ENCODE data around the gene FNDC3A.
"Not testable (repeated sequence)": the region's sequence is repeated elsewhere in the genome, so short reads cannot be mapped to it uniquely, and the experiment has no call there.

The FNDC3A gene

GRCh38 chr13:48990900-48991299 is 15.2 kb downstream of the FNDC3A start:
- TF ChIP-seq, protein P1, sequence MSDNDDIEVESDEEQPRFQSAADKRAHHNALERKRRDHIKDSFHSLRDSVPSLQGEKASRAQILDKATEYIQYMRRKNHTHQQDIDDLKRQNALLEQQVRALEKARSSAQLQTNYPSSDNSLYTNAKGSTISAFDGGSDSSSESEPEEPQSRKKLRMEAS (IDR thresholded peaks at IDR 0.05; ENCODE audit: low read depth, low read length), result no peak
- no peak for TF ChIP-seq POLR2A (IDR thresholded peaks at IDR 0.05; ENCODE audit: extremely low read depth, insufficient read length)
- TF ChIP-seq, protein P2, sequence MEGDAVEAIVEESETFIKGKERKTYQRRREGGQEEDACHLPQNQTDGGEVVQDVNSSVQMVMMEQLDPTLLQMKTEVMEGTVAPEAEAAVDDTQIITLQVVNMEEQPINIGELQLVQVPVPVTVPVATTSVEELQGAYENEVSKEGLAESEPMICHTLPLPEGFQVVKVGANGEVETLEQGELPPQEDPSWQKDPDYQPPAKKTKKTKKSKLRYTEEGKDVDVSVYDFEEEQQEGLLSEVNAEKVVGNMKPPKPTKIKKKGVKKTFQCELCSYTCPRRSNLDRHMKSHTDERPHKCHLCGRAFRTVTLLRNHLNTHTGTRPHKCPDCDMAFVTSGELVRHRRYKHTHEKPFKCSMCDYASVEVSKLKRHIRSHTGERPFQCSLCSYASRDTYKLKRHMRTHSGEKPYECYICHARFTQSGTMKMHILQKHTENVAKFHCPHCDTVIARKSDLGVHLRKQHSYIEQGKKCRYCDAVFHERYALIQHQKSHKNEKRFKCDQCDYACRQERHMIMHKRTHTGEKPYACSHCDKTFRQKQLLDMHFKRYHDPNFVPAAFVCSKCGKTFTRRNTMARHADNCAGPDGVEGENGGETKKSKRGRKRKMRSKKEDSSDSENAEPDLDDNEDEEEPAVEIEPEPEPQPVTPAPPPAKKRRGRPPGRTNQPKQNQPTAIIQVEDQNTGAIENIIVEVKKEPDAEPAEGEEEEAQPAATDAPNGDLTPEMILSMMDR (IDR thresholded peaks at IDR 0.05; ENCODE audit: low read depth, low read length), result no peak
- no peak for TF ChIP-seq MYC (IDR thresholded peaks at IDR 0.05; ENCODE audit: low read depth, low read length)
- DNase-seq (ENCODE audit: low read depth), result no peak
- no peak overlapping the region for H3K4me3 ChIP-seq (ENCODE audit: low read depth, low read length)

DNA sequence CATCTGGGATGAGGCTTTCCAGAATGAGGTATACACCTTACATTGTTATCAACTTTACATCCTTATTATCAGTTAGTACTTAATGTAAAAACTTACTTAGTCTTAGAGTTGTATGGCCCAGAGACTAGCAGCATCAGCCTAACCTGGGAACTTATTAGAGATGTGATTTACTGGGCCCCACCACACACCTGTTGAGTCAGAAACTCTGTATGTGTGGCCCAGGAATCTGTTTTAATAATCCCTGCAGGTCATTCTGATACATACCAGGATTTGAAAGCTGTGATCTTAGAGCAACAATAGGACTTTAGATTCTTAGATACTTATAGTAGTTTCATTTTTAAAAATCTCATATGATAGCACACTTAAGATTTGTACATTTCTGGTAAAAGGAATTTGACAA is 17.4 kb downstream of the FNDC3A start:
- TF ChIP-seq, protein P2 (IDR thresholded peaks at IDR 0.05; ENCODE audit: low read depth, low read length), result no peak
- TF ChIP-seq, protein P1 (IDR thresholded peaks at IDR 0.05; ENCODE audit: low read depth, low read length), result no peak
- TF ChIP-seq MYC (IDR thresholded peaks at IDR 0.05; ENCODE audit: low read depth, low read length) (no peak), POLR2A (IDR thresholded peaks at IDR 0.05; ENCODE audit: extremely low read depth, insufficient read length) (no peak)
- no peak overlapping the region for H3K4me3 ChIP-seq (ENCODE audit: low read depth, low read length)
- no peak for DNase-seq (ENCODE audit: low read depth)

DNA sequence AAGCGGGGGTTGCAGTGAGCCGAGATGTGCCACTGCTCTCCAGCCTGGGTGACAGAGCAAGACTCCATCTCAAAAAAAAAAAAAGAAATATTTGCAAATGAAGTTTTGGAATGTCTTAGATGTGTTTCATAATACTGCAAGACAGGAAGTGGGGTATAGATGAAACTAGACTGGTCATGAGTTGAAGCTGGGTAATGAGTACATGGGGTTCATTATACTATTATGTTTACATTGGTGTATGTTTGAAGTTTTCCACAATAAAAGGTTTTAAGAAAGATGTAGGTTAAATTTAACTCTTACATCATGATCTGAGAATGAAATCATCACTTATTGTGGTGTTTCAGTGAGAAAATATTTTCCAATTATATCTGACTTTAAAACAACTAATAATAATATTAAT is 19.0 kb downstream of the FNDC3A start:
- DNase-seq (ENCODE audit: low read depth), result peak; percentile 24
- no peak overlapping the region for H3K4me3 ChIP-seq (ENCODE audit: low read depth, low read length)
- TF ChIP-seq MYC (IDR thresholded peaks at IDR 0.05; ENCODE audit: low read depth, low read length) (no peak), POLR2A (IDR thresholded peaks at IDR 0.05; ENCODE audit: extremely low read depth, insufficient read length) (no peak)
- TF ChIP-seq, protein P2 (IDR thresholded peaks at IDR 0.05; ENCODE audit: low read depth, low read length), result no peak
- TF ChIP-seq, protein P1 (IDR thresholded peaks at IDR 0.05; ENCODE audit: low read depth, low read length), result no peak

GRCh38 chr13:48998641-48999292 is 23.1 kb downstream of the FNDC3A start:
- no peak for TF ChIP-seq POLR2A (IDR thresholded peaks at IDR 0.05; ENCODE audit: extremely low read depth, insufficient read length)
- TF ChIP-seq, protein P2 (IDR thresholded peaks at IDR 0.05; ENCODE audit: low read depth, low read length), result no peak
- no peak for TF ChIP-seq MYC (IDR thresholded peaks at IDR 0.05; ENCODE audit: low read depth, low read length)
- TF ChIP-seq, protein P1 (IDR thresholded peaks at IDR 0.05; ENCODE audit: low read depth, low read length), result no peak
- no peak overlapping the region for H3K4me3 ChIP-seq (ENCODE audit: low read depth, low read length)
- DNase-seq (ENCODE audit: low read depth), result no peak

DNA sequence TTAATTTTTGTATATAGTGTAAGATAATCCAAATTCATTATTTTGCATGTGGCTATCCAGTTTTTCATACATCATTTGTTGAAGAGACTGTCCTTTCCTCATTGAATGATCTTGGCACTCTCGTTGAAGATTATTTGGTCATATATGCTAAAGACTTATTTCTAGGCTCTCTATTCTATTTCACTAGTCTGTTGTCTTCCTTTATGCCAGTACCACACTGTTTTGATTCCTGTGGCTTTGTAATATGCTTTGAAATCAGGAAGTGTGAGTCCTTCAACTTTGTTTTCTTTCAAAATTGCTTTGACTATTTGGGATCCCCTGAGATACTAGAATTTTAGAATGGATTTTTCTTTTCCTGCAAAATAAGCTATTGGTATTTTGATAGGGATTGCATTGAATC is 24.5 kb downstream of the FNDC3A start:
- H3K4me3 ChIP-seq (ENCODE audit: low read depth, low read length), result no peak overlapping the region

GRCh38 chr13:49018986-49019635 is 43.4 kb downstream of the FNDC3A start:
- not testable (repeated sequence) for DNase-seq (ENCODE audit: low read depth); H3K4me3 ChIP-seq (ENCODE audit: low read depth, low read length)

More for the DNA sequence above, 24.5 kb downstream of the FNDC3A start:
- TF ChIP-seq, protein P1 (IDR thresholded peaks at IDR 0.05; ENCODE audit: low read depth, low read length), result no peak
- no peak for TF ChIP-seq MYC (IDR thresholded peaks at IDR 0.05; ENCODE audit: low read depth, low read length)
- TF ChIP-seq, protein P2 (IDR thresholded peaks at IDR 0.05; ENCODE audit: low read depth, low read length), result no peak
- TF ChIP-seq POLR2A (IDR thresholded peaks at IDR 0.05; ENCODE audit: extremely low read depth, insufficient read length), result no peak
- no peak for DNase-seq (ENCODE audit: low read depth)

Measured in NB4 (cell line).